Stimulated activated naive CD8-positive, alpha-beta T cell treated with anti-CD3 and anti-CD28 coated beads, Interleukin-15, Interleukin-2, amounts not matched to agents 100 U/mL and 50 U/mL, for 24 hours (primary cell): ENCODE data around the gene INHBB.
"Not testable (repeated sequence)": the region's sequence is repeated elsewhere in the genome, so short reads cannot be mapped to it uniquely, and the experiment has no call there.

ENCODE experiments used
- ATAC-seq: fragments of 150-1000 bp; cut with Tn5 transposase; one replicate; pipeline ENCODE4 v1.10.0; 2021
- DNase-seq: peaks from one replicate; pipeline ENCODE4 v3.0.0; 2021

INHBB gene

GRCh38 chr2:120316071-120316470 lies 29.9 kb upstream of the INHBB start:
- ATAC-seq (no peak), DNase-seq (no peak)

GRCh38 chr2:120316528-120317179 lies 29.3 kb upstream of the INHBB start:
- no peak for ATAC-seq
- DNase-seq, result no peak

- DNase-seq (no peak), ATAC-seq (no peak)
Measured at GRCh38 chr2:120317180-120317533, 28.8 kb upstream of the INHBB start.

- DNase-seq (no peak), ATAC-seq (no peak)
Measured at GRCh38 chr2:120317916-120318315, 28.0 kb upstream of the INHBB start.

GRCh38 chr2:120318626-120319025 lies 27.3 kb upstream of the INHBB start:
- ATAC-seq, result no peak
- DNase-seq, result no peak

GRCh38 chr2:120319123-120319522 lies 26.8 kb upstream of the INHBB start:
- ATAC-seq (no peak), DNase-seq (no peak)

- DNase-seq (no peak), ATAC-seq (no peak)
Measured at GRCh38 chr2:120319686-120320317, 26.1 kb upstream of the INHBB start.

GRCh38 chr2:120320318-120320851 lies 25.6 kb upstream of the INHBB start:
- no peak for DNase-seq

GRCh38 chr2:120320887-120321556 lies 24.9 kb upstream of the INHBB start:
- not testable (repeated sequence) for ATAC-seq

More at GRCh38 chr2:120320318-120320851, 25.6 kb upstream of the INHBB start:
- no peak for ATAC-seq

GRCh38 chr2:120321721-120322284 lies 24.1 kb upstream of the INHBB start:
- no peak for DNase-seq
- no peak for ATAC-seq

More at GRCh38 chr2:120320887-120321556, 24.9 kb upstream of the INHBB start:
- not testable (repeated sequence) for DNase-seq

- DNase-seq (no peak), ATAC-seq (no peak)
Measured at GRCh38 chr2:120322329-120322728, 23.6 kb upstream of the INHBB start.

- ATAC-seq, result no peak
- no peak for DNase-seq
Measured at GRCh38 chr2:120323214-120323613, 22.7 kb upstream of the INHBB start.

- DNase-seq (no peak), ATAC-seq (no peak)
Measured at GRCh38 chr2:120323807-120324399, 22.0 kb upstream of the INHBB start.

- no peak for DNase-seq
- ATAC-seq, result no peak
Measured at GRCh38 chr2:120324933-120325332, 21.0 kb upstream of the INHBB start.

- DNase-seq (no peak), ATAC-seq (no peak)
Measured at GRCh38 chr2:120326066-120326465, 19.9 kb upstream of the INHBB start.

GRCh38 chr2:120330946-120331822 lies 14.8 kb upstream of the INHBB start:
- peak; percentile 12 for ATAC-seq
- no peak for DNase-seq

- no peak for ATAC-seq
- DNase-seq, result no peak
Measured at GRCh38 chr2:120331903-120332302, 14.0 kb upstream of the INHBB start.

GRCh38 chr2:120332384-120332783 lies 13.6 kb upstream of the INHBB start:
- no peak for ATAC-seq
- no peak for DNase-seq

GRCh38 chr2:120334068-120334467 lies 11.9 kb upstream of the INHBB start:
- ATAC-seq (no peak), DNase-seq (no peak)

- no peak for DNase-seq
- no peak for ATAC-seq
Measured at GRCh38 chr2:120336749-120337148, 9.2 kb upstream of the INHBB start.

GRCh38 chr2:120338015-120338414 lies 7.9 kb upstream of the INHBB start:
- ATAC-seq (no peak), DNase-seq (no peak)

GRCh38 chr2:120341977-120342376 lies 4.0 kb upstream of the INHBB start:
- ATAC-seq (no peak), DNase-seq (no peak)
